Thoracic aorta (tissue), 2 donors: ENCODE data around the gene SRF. TPM values are rescaled to one million over a fixed set of nuclear protein-coding genes. Genes with fewer than 3 reads are reported as not detected.

Source experiments
- ATAC-seq: fragments of 150-250 bp; one replicate; pipeline ENCODE4 v1.8.0; 2017; ENCODE audit warnings: low read depth; ENCODE audit not compliant: insufficient number of reproducible peaks, low FRiP score
- DNase-seq: peaks from one replicate; pipeline ENCODE4 v3.0.0-alpha.2; 2020; ENCODE audit warnings: low spot score
- H3K27ac ChIP-seq, 2 donors: fragments of 200-600 bp; sonication (generic); 1 replicate in 1 of 2; 2 replicates in 1 of 2; pipeline ENCODE4 v1.5.1; 2016; ENCODE audit warnings: mild to moderate bottlenecking in 2 of 2, moderate library complexity in 2 of 2
- H3K27me3 ChIP-seq: fragments of 200-600 bp; sonication (generic); replicated peaks from 2 replicates; pipeline ENCODE4 v1.6.0; 2016; ENCODE audit warnings: mild to moderate bottlenecking; ENCODE audit not compliant: insufficient read depth
- H3K36me3 ChIP-seq: fragments of 200-600 bp; sonication (generic); one replicate; pipeline ENCODE4 v1.5.1; 2016
- H3K4me1 ChIP-seq, 2 donors: fragments of 200-600 bp; sonication (generic); 1 replicate in 1 of 2; 2 replicates in 1 of 2; pipeline versions ENCODE4 v1.5.1 to v1.6.0; 2016; ENCODE audit warnings: low read depth in 2 of 2, mild to moderate bottlenecking in 1 of 2; ENCODE audit not compliant: control insufficient read depth in 1 of 2
- H3K4me3 ChIP-seq: fragments of 200-600 bp; sonication (generic); 2 replicates; pipeline ENCODE4 v1.5.1; 2016; ENCODE audit warnings: mild to moderate bottlenecking
- H3K9me3 ChIP-seq: fragments of 200-600 bp; sonication (generic); 2 replicates; pipeline ENCODE4 v1.5.1; 2016
- CTCF ChIP-seq: fragments of 200-600 bp; sonication (generic); IDR thresholded peaks from one replicate; pipeline ENCODE4 v1.5.1; 2019; ENCODE audit warnings: antibody characterized with exemption
- total RNA-seq, 2 donors: library from RNA; depleted of rRNA; stranded (reverse); fragments of >200 nt; gene quantifications; one replicate each; pipeline versions ENCODE4 v1.1.0 to v1.2.3, GENCODE V29; 2016

Gene SRF
- total RNA-seq, 2 donors from 2014 or later = 79.5 to 99.0 TPM

- Histone ChIP-seq H3K27ac (no peak overlapping the region), H3K36me3 (no peaks in the 10 kb centered on the region), H3K27me3 (no peaks in the 10 kb centered on the region), H3K4me3 (no peak overlapping the region), H3K9me3 (no peaks in the 10 kb centered on the region), H3K4me1 (peaks cover 14 to 38% of the 10 kb centered on the region in 2 donors)
- DNase-seq (no peak), ATAC-seq (no peak)
- TF ChIP-seq CTCF = no peak
These were observed 46.0 kb upstream of the SRF start for GRCh38 chr6:43125119-43125518.

GRCh38 chr6:43125555-43125954 lies 45.5 kb upstream of the SRF start:
- ATAC-seq = no peak
- TF ChIP-seq CTCF = no peak
- no peak for DNase-seq
- no peak overlapping the region for H3K27ac ChIP-seq
- H3K9me3 ChIP-seq = no peaks in the 10 kb centered on the region
- H3K36me3 ChIP-seq = no peaks in the 10 kb centered on the region
- H3K27me3 ChIP-seq = no peaks in the 10 kb centered on the region
- H3K4me1 ChIP-seq = peaks cover 12 to 34% of the 10 kb centered on the region in 2 donors
- no peak overlapping the region for H3K4me3 ChIP-seq

GRCh38 chr6:43127180-43127579 lies 43.9 kb upstream of the SRF start:
- DNase-seq (no peak), ATAC-seq (no peak)
- TF ChIP-seq CTCF = no peak
- Histone ChIP-seq H3K36me3 (no peaks in the 10 kb centered on the region), H3K27ac (no peak overlapping the region), H3K9me3 (no peaks in the 10 kb centered on the region), H3K27me3 (no peaks in the 10 kb centered on the region), H3K4me1 (peaks cover 7 to 19% of the 10 kb centered on the region in 2 donors), H3K4me3 (no peak overlapping the region)

DNA sequence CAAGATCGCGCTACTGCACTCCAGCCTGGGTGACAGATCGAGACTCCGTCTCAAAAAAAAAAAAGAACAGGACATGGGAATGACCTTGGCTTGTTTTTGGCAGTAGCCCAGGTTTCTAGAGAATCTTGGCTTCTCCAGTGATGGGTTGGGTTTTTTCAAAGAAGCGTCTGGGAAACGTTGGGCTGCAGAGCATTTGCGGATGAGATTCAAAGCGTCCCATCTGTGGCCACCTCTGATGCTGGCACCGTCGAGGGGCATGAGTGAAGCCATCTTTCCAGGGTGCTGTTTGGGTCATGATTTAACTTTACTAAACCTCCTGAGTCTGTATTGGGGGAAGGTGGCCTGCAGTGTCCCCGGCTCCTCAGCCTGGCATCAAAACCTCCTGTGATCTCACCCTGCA lies 43.2 kb upstream of the SRF start:
- DNase-seq = no peak
- H3K27ac ChIP-seq = no peak overlapping the region
- no peaks in the 10 kb centered on the region for H3K36me3 ChIP-seq
- ATAC-seq = no peak
- no peaks in the 10 kb centered on the region for H3K9me3 ChIP-seq
- peaks cover 7 to 19% of the 10 kb centered on the region in 2 donors for H3K4me1 ChIP-seq
- TF ChIP-seq CTCF = no peak
- H3K27me3 ChIP-seq = no peaks in the 10 kb centered on the region
- no peak overlapping the region for H3K4me3 ChIP-seq

GRCh38 chr6:43128926-43129325 lies 42.1 kb upstream of the SRF start:
- no peaks in the 10 kb centered on the region for H3K27me3 ChIP-seq
- no peak overlapping the region for H3K4me3 ChIP-seq
- H3K27ac ChIP-seq = no peak overlapping the region
- H3K9me3 ChIP-seq = no peaks in the 10 kb centered on the region
- H3K36me3 ChIP-seq = no peaks in the 10 kb centered on the region
- peaks cover 7 to 12% of the 10 kb centered on the region in 2 donors for H3K4me1 ChIP-seq
- TF ChIP-seq CTCF = no peak
- DNase-seq (no peak), ATAC-seq (no peak)
